DOHH2 (cell line): ENCODE data around the gene TMEM54.

Source experiments
- EZH2phosphoT487 ChIP-seq: fragments of 200-600 bp; sonication (generic); IDR thresholded peaks from 2 replicates; pipeline ENCODE4 v1.6.1; 2017; ENCODE audit warnings: borderline replicate concordance, mild to moderate bottlenecking, antibody characterized with exemption, low read length, moderate library complexity, mixed read lengths
- TF ChIP-seq, protein P1 (sequence below): fragments of 200-600 bp; sonication (generic); IDR thresholded peaks from one replicate; pipeline ENCODE4 v1.5.1; 2014; ENCODE audit warnings: antibody characterized with exemption, mild to moderate bottlenecking, low read depth, low read length; ENCODE audit not compliant: poor library complexity, severe bottlenecking

- TF ChIP-seq, protein P1, sequence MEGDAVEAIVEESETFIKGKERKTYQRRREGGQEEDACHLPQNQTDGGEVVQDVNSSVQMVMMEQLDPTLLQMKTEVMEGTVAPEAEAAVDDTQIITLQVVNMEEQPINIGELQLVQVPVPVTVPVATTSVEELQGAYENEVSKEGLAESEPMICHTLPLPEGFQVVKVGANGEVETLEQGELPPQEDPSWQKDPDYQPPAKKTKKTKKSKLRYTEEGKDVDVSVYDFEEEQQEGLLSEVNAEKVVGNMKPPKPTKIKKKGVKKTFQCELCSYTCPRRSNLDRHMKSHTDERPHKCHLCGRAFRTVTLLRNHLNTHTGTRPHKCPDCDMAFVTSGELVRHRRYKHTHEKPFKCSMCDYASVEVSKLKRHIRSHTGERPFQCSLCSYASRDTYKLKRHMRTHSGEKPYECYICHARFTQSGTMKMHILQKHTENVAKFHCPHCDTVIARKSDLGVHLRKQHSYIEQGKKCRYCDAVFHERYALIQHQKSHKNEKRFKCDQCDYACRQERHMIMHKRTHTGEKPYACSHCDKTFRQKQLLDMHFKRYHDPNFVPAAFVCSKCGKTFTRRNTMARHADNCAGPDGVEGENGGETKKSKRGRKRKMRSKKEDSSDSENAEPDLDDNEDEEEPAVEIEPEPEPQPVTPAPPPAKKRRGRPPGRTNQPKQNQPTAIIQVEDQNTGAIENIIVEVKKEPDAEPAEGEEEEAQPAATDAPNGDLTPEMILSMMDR: no peak
- TF ChIP-seq EZH2phosphoT487: no peak
These were observed 19.9 kb downstream of the TMEM54 start for GRCh38 chr1:32881291-32881690.
